H1 (cell line): ENCODE measurements around the gene TRIM65. TPM values are rescaled to one million over a fixed set of nuclear protein-coding genes. Genes with fewer than 3 reads are reported as not detected.

Source experiments
- CTCF ChIA-PET: fragments of 300-600 bp; sonication (Branson Sonifier 250); formaldehyde crosslinking; loops from one replicate; lab custom pipeline; 2021; ENCODE audit not compliant: partially characterized antibody; lab: Charles Lee
- POLR2A ChIA-PET: fragments of 300-600 bp; sonication (Branson Sonifier 250); formaldehyde crosslinking; loops from one replicate; lab custom pipeline; 2021; ENCODE audit warnings: inconsistent platforms; ENCODE audit not compliant: partially characterized antibody; lab: Charles Lee
- DNase-seq, 2 experiments: peaks; one replicate each; pipeline versions ENCODE4 v3.0.0 to v3.0.0-alpha.2; 2010 to 2022; ENCODE audit warnings: low spot score in 2 of 2, low read depth in 1 of 2, mixed read lengths in 1 of 2
- FAIRE-seq: peaks from 2 replicates; lab custom pipeline; 2011; peaks lifted over from hg19 to GRCh38; lab: Jason Lieb, UNC
- H2AFZ ChIP-seq: 2 replicates; pipeline ENCODE4 v1.8.1; 2012; ENCODE audit warnings: low read length, inconsistent platforms
- H2AK5ac ChIP-seq: 2 replicates; pipeline ENCODE4 v1.6.1; 2013; ENCODE audit warnings: low read depth, low read length
- H2BK120ac ChIP-seq: replicated peaks from 2 replicates; pipeline ENCODE3; 2013; ENCODE audit warnings: low read depth, low read length, inconsistent platforms
- H2BK12ac ChIP-seq: 2 replicates; pipeline ENCODE4 v1.6.1; 2013; ENCODE audit warnings: low read depth, low read length
- H2BK15ac ChIP-seq: 2 replicates; pipeline ENCODE4 v1.6.1; 2013; ENCODE audit warnings: low read length
- H2BK20ac ChIP-seq: 2 replicates; pipeline ENCODE4 v1.6.1; 2013; ENCODE audit warnings: low read length
- H2BK5ac ChIP-seq: 2 replicates; pipeline ENCODE4 v1.6.1; 2013; ENCODE audit warnings: low read depth, low read length
- H3K14ac ChIP-seq: 2 replicates; pipeline ENCODE4 v1.6.1; 2013; ENCODE audit warnings: inconsistent platforms; ENCODE audit not compliant: insufficient read length
- H3K18ac ChIP-seq: 2 replicates; pipeline ENCODE4 v1.6.1; 2013; ENCODE audit warnings: low read length; ENCODE audit errors: extremely low read depth
- H3K23ac ChIP-seq: 2 replicates; pipeline ENCODE4 v1.6.1; 2013; ENCODE audit warnings: inconsistent platforms; ENCODE audit not compliant: insufficient read length
- H3K23me2 ChIP-seq: 2 replicates; pipeline ENCODE4 v1.6.1; 2013; ENCODE audit warnings: low read depth, low read length
- H3K27ac ChIP-seq: 2 replicates; pipeline ENCODE4 v1.6.1; 2011; ENCODE audit warnings: low read depth, low read length, inconsistent platforms
- H3K27me3 ChIP-seq, 4 experiments: replicated peaks in 1 of 4; 1 replicate in 1 of 4; 2 replicates in 3 of 4; pipeline versions ENCODE4 v1.6.1 to v1.8.1; 2011 to 2013; ENCODE audit warnings: low read length in 3 of 4, mild to moderate bottlenecking in 3 of 4, inconsistent platforms in 2 of 4, mixed read lengths in 2 of 4, moderate library complexity in 1 of 4; ENCODE audit not compliant: control insufficient read depth in 3 of 4, insufficient read depth in 3 of 4; ENCODE audit errors: extremely low read depth in 1 of 4
- H3K36me3 ChIP-seq, 4 experiments: 2 replicates each; pipeline versions ENCODE4 v1.6.1 to v1.8.1; 2011 to 2013; ENCODE audit warnings: mild to moderate bottlenecking in 4 of 4, low read length in 3 of 4, moderate library complexity in 2 of 4, control low read depth in 1 of 4, inconsistent platforms in 1 of 4; ENCODE audit not compliant: insufficient read depth in 4 of 4, control insufficient read depth in 2 of 4
- H3K4ac ChIP-seq: replicated peaks from 2 replicates; pipeline ENCODE3; 2013; ENCODE audit warnings: low read length, low read depth, mixed read lengths, inconsistent platforms; ENCODE audit not compliant: insufficient read length
- H3K4me1 ChIP-seq, 4 experiments: replicated peaks in 1 of 4; 1 replicate in 1 of 4; 2 replicates in 3 of 4; pipeline versions ENCODE4 v1.6.1 to v1.8.1; 2011 to 2013; ENCODE audit warnings: low read length in 3 of 4, inconsistent platforms in 2 of 4, mixed read lengths in 1 of 4; ENCODE audit not compliant: insufficient read depth in 4 of 4, control insufficient read depth in 3 of 4
- H3K4me2 ChIP-seq, 2 experiments: 2 replicates each; pipeline versions ENCODE4 v1.6.1 to v1.8.1; 2011 to 2013; ENCODE audit warnings: low read depth in 2 of 2, low read length in 2 of 2, control low read depth in 1 of 2, inconsistent platforms in 1 of 2, mild to moderate bottlenecking in 1 of 2; ENCODE audit not compliant: insufficient read depth in 1 of 2
- H3K4me3 ChIP-seq, 4 experiments: fragments of 200-600, 300-600 bp in 1 of 4; sonication (generic), shearing (Covaris generic), sonication (Bioruptor Twin) in 1 of 4; 2 replicates each; pipeline versions ENCODE4 v1.5.1 to v1.8.1; 2011 to 2016; ENCODE audit warnings: low read length in 4 of 4, low read depth in 3 of 4, control low read depth in 2 of 4, inconsistent platforms in 2 of 4, mild to moderate bottlenecking in 2 of 4, mixed read lengths in 1 of 4, moderate library complexity in 1 of 4; ENCODE audit not compliant: insufficient read depth in 2 of 4; ENCODE audit errors: extremely low read depth in 1 of 4
- H3K56ac ChIP-seq: replicated peaks from 2 replicates; pipeline ENCODE3; 2013; ENCODE audit warnings: low read depth, mild to moderate bottlenecking, mixed read lengths, low read length, inconsistent platforms; ENCODE audit not compliant: insufficient read length
- H3K79me1 ChIP-seq: 2 replicates; pipeline ENCODE4 v1.6.1; 2013; ENCODE audit warnings: low read depth, low read length, control low read depth
- H3K79me2 ChIP-seq, 2 experiments: 2 replicates each; pipeline versions ENCODE4 v1.6.1 to v1.8.1; 2012 to 2013; ENCODE audit warnings: low read length in 2 of 2, mild to moderate bottlenecking in 2 of 2, inconsistent platforms in 1 of 2; ENCODE audit not compliant: insufficient read depth in 2 of 2, control insufficient read depth in 1 of 2
- H3K9ac ChIP-seq, 4 experiments: replicated peaks in 1 of 4; 1 replicate in 1 of 4; 2 replicates in 3 of 4; pipeline versions ENCODE4 v1.6.1 to v1.8.1; 2011 to 2013; ENCODE audit warnings: low read depth in 3 of 4, low read length in 3 of 4, control low read depth in 2 of 4, mild to moderate bottlenecking in 2 of 4, moderate library complexity in 2 of 4, inconsistent platforms in 1 of 4; ENCODE audit errors: extremely low read depth in 1 of 4
- H3K9me3 ChIP-seq, 2 experiments: 2 replicates each; pipeline versions ENCODE4 v1.6.1 to v1.8.1; 2012 to 2013; ENCODE audit warnings: mild to moderate bottlenecking in 2 of 2, moderate library complexity in 2 of 2, control low read depth in 1 of 2, inconsistent platforms in 1 of 2, low read depth in 1 of 2, low read length in 1 of 2, mixed read lengths in 1 of 2; ENCODE audit not compliant: insufficient read depth in 2 of 2
- H4K20me1 ChIP-seq, 2 experiments: replicated peaks in 1 of 2; 2 replicates each; pipeline versions ENCODE3 to v1.8.1; 2011 to 2013; ENCODE audit warnings: inconsistent platforms in 2 of 2, low read length in 2 of 2, mild to moderate bottlenecking in 1 of 2; ENCODE audit not compliant: insufficient read depth in 2 of 2, control insufficient read depth in 1 of 2
- H4K5ac ChIP-seq: 2 replicates; pipeline ENCODE4 v1.6.1; 2013; ENCODE audit warnings: low read length, low read depth, mixed read lengths, inconsistent platforms; ENCODE audit not compliant: insufficient read length
- H4K8ac ChIP-seq: 2 replicates; pipeline ENCODE4 v1.8.0; 2013; ENCODE audit warnings: mild to moderate bottlenecking, moderate library complexity, low read length, inconsistent platforms; ENCODE audit not compliant: insufficient read depth; ENCODE audit errors: extremely low read depth
- H4K91ac ChIP-seq: replicated peaks from 2 replicates; pipeline ENCODE3; 2013; ENCODE audit warnings: low read length, mixed read lengths, inconsistent platforms; ENCODE audit not compliant: insufficient read length
- CREB1 ChIP-seq: IDR thresholded peaks from 2 replicates; pipeline ENCODE4 v1.6.1; 2012; ENCODE audit warnings: inconsistent platforms
- GABPA ChIP-seq: IDR thresholded peaks from 2 replicates; pipeline ENCODE4 v1.6.1; 2011; ENCODE audit warnings: mild to moderate bottlenecking, low read length, moderate library complexity, borderline replicate concordance; ENCODE audit not compliant: insufficient read depth
- JUND ChIP-seq: IDR thresholded peaks from 2 replicates; pipeline ENCODE4 v1.6.1; 2011; ENCODE audit warnings: mild to moderate bottlenecking, improper control_type of control experiment, low read length
- KDM4A ChIP-seq: IDR thresholded peaks from one replicate; pipeline ENCODE4 v1.7.1; 2012; ENCODE audit warnings: low read depth, mild to moderate bottlenecking, moderate library complexity, low read length, inconsistent platforms; ENCODE audit not compliant: severe bottlenecking
- NANOG ChIP-seq: IDR thresholded peaks from 2 replicates; pipeline ENCODE4 v1.6.1; 2011; ENCODE audit warnings: low read length, low read depth, mild to moderate bottlenecking, inconsistent platforms; ENCODE audit not compliant: insufficient read depth, poor library complexity, severe bottlenecking
- SIN3A ChIP-seq, 2 experiments: IDR thresholded peaks in 1 of 2; conservative IDR thresholded peaks in 1 of 2; 2 replicates each; pipeline ENCODE4 v1.6.1; 2011 to 2012; ENCODE audit warnings: low read length in 2 of 2, improper control_type of control experiment in 1 of 2, low read depth in 1 of 2, mild to moderate bottlenecking in 1 of 2
- SP1 ChIP-seq: IDR thresholded peaks from 2 replicates; pipeline ENCODE4 v1.6.1; 2011; ENCODE audit warnings: low read depth, low read length
- YY1 ChIP-seq: IDR thresholded peaks from 2 replicates; pipeline ENCODE4 v1.6.1; 2011; ENCODE audit warnings: low read depth, mild to moderate bottlenecking, low read length
- WGBS, 2 experiments: shearing (Covaris generic) in 1 of 2; methylation state at CpG; one replicate each; pipeline versions ENCODE4 v1.1.6 to v1.1.7; 2013 to 2015; ENCODE audit warnings: low lambda C conversion rate in 2 of 2, mixed read lengths in 2 of 2, inconsistent platforms in 1 of 2, low coverage in 1 of 2, missing lambda C conversion rate in 1 of 2; ENCODE audit not compliant: insufficient replicate concordance in 2 of 2, insufficient coverage in 1 of 2, insufficient read length in 1 of 2; ENCODE audit errors: extremely low coverage in 1 of 2, missing lambda C conversion rate in 1 of 2; 5-methylcytosine and 5-hydroxymethylcytosine counted together
- polyA plus RNA-seq, 7 experiments: library from polyadenylated mRNA; depleted of rRNA in 3 of 7; stranded (reverse) in 5 of 7; unstranded in 2 of 7; fragments of >200 nt in 5 of 7; fragments of 200-250 nt in 2 of 7; gene quantifications; 1 replicate in 5 of 7; 2 replicates in 1 of 7; 4 replicates in 1 of 7; pipeline versions ENCODE4 v1.2.1 to v1.2.3, GENCODE V29; 2011 to 2013; ENCODE audit warnings: missing spikeins in 2 of 7, mixed read lengths in 2 of 7
- total RNA-seq: library from RNA; stranded (reverse); fragmentation: NEBNext Ultra II Directional; extraction: Animal tissue kit (Norgen Biotek cat#: 25700); gene quantifications from 2 replicates; pipeline ENCODE4 v1.2.1, GENCODE V29; 2021
- TF ChIP-seq, protein P1 (sequence below): IDR thresholded peaks from 2 replicates; pipeline ENCODE4 v1.6.1; 2012; ENCODE audit warnings: inconsistent platforms
- TF ChIP-seq, protein P2 (sequence below): IDR thresholded peaks from 2 replicates; pipeline ENCODE4 v1.6.1; 2012; ENCODE audit warnings: inconsistent platforms

TRIM65 gene
- total and polyA plus RNA-seq, 2 of the 8 experiments (the other 6 are each of a cell fraction or from before 2014, with no cell fraction given) = 21.2 to 48.6 TPM

GRCh38 chr17:75845058-75845711, 51.6 kb downstream of the TRIM65 start:
- ChIA-PET CTCF (interaction anchor here (0.7 to 27.2 kb wide), 18 partner anchors 14 to 169 kb away, joined by 3 to 563 read pairs (median 4); partner anchors contain the start of genes UNK and WBP2), POLR2A (interaction anchor here (0.8 to 4.3 kb wide), 8 partner anchors 10 to 69 kb away, joined by 3 to 36 read pairs (median 6); partner anchors contain the start of genes TRIM47 and WBP2)
- Histone ChIP-seq H3K79me2 (no peaks in the 10 kb centered on the region), H2BK120ac (no peak overlapping the region), H3K18ac (peak overlapping the region; percentile 95), H3K23ac (no peak overlapping the region), H3K27me3 (no peaks in the 10 kb centered on the region), H3K56ac (no peak overlapping the region), H3K23me2 (no peaks in the 10 kb centered on the region), H2AK5ac (no peak overlapping the region), H3K9ac (no peak overlapping the region), H2AFZ (no peak overlapping the region), H4K8ac (0 out of 2 replicates have a peak overlapping the region, but pooled peaks have one; percentile 22), H2BK15ac (no peak overlapping the region), H3K79me1 (no peaks in the 10 kb centered on the region), H2BK5ac (peak overlapping the region; percentile 69; the same call in 1 of the 2 replicates), H3K14ac (no peak overlapping the region), H3K4ac (no peak overlapping the region), H2BK20ac (no peak overlapping the region), H3K4me2 (no peak overlapping the region), H3K36me3 (peaks cover 2 to 24% (median 17%) of the 10 kb centered on the region in 4 experiments), H4K20me1 (peaks cover 4 to 5% of the 10 kb centered on the region in 2 experiments), H3K4me3 (no peak overlapping the region), H2BK12ac (no peak overlapping the region), H4K91ac (no peak overlapping the region), H3K9me3 (no peaks in the 10 kb centered on the region), H3K4me1 (peaks cover 0 to 8% (median 6%) of the 10 kb centered on the region in 4 experiments; a peak in 4 of 7 replicates), H3K27ac (no peak overlapping the region), H4K5ac (no peak overlapping the region)
- DNase-seq (peak; percentile 57 to 87), FAIRE-seq (no peak)
- WGBS, 2 experiments = 65% methylated on average over 21 of the region's 21 CpGs; no CpG with 5 or more reads in 1 of the 2 experiments
- TF ChIP-seq JUND (no peak), SP1 (no peak), SIN3A (conservative IDR thresholded peaks at IDR 0.05 in 1 of 2, IDR thresholded peaks at IDR 0.05 in 1 of 2; ENCODE audit: low read depth in 1 of 2, low read length in 2 of 2) (0 out of 4 replicates have a peak, but pooled peaks of 1 of the 2 experiments have one; percentile 35), KDM4A (no peak), NANOG (no peak), GABPA (0 out of 2 replicates have a peak, but pooled peaks have one; percentile 35), YY1 (peak; percentile 60; the same call in 1 of the 2 replicates), CREB1 (peak; percentile 49; the same call in 1 of the 2 replicates)
- TF ChIP-seq, protein P1, sequence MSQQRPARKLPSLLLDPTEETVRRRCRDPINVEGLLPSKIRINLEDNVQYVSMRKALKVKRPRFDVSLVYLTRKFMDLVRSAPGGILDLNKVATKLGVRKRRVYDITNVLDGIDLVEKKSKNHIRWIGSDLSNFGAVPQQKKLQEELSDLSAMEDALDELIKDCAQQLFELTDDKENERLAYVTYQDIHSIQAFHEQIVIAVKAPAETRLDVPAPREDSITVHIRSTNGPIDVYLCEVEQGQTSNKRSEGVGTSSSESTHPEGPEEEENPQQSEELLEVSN = no peak
- TF ChIP-seq, protein P2, sequence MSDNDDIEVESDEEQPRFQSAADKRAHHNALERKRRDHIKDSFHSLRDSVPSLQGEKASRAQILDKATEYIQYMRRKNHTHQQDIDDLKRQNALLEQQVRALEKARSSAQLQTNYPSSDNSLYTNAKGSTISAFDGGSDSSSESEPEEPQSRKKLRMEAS = 0 out of 2 replicates have a peak, but pooled peaks have one; percentile 15
